IPS-18c (cell line): Measurements from ENCODE around the gene ID3.

ENCODE experiments used
- H3K4me3 ChIP-seq: 2 replicates; pipeline ENCODE4 v1.7.0; 2013; ENCODE audit warnings: low read depth, mild to moderate bottlenecking, low read length, moderate library complexity; ENCODE audit not compliant: insufficient read depth
- H3K9me3 ChIP-seq: one replicate; pipeline ENCODE4 v1.6.1; 2013; ENCODE audit warnings: mild to moderate bottlenecking, low read length, moderate library complexity; ENCODE audit not compliant: control insufficient read depth, insufficient read depth

ID3 gene

GRCh38 chr1:23524716-23525401 lies 34.4 kb downstream of the ID3 start:
- no peak overlapping the region for H3K4me3 ChIP-seq
- H3K9me3 ChIP-seq, result no peaks in the 10 kb centered on the region

- no peak overlapping the region for H3K4me3 ChIP-seq
- no peaks in the 10 kb centered on the region for H3K9me3 ChIP-seq
Measured at GRCh38 chr1:23524163-23524562, 35.1 kb downstream of the ID3 start.

- Histone ChIP-seq H3K4me3 (no peak overlapping the region), H3K9me3 (no peaks in the 10 kb centered on the region)
Measured at GRCh38 chr1:23522244-23522982, 36.9 kb downstream of the ID3 start.

- H3K4me3 ChIP-seq, result no peak overlapping the region
Measured at GRCh38 chr1:23521588-23521987, 37.7 kb downstream of the ID3 start.

GRCh38 chr1:23517581-23517980 lies 41.7 kb downstream of the ID3 start:
- H3K9me3 ChIP-seq, result peaks cover 4% of the 10 kb centered on the region
- H3K4me3 ChIP-seq, result no peak overlapping the region

More at GRCh38 chr1:23521588-23521987, 37.7 kb downstream of the ID3 start:
- H3K9me3 ChIP-seq, result peaks cover 4% of the 10 kb centered on the region

GRCh38 chr1:23515905-23516304 lies 43.4 kb downstream of the ID3 start:
- H3K4me3 ChIP-seq, result no peak overlapping the region
- peaks cover 4% of the 10 kb centered on the region for H3K9me3 ChIP-seq

GRCh38 chr1:23514111-23514679 lies 45.1 kb downstream of the ID3 start:
- Histone ChIP-seq H3K9me3 (peaks cover 4% of the 10 kb centered on the region), H3K4me3 (no peak overlapping the region)

GRCh38 chr1:23509896-23510295 lies 49.4 kb downstream of the ID3 start:
- H3K4me3 ChIP-seq, result no peak overlapping the region
- no peaks in the 10 kb centered on the region for H3K9me3 ChIP-seq
